HG03108 (cell line): ENCODE measurements around the gene KRR1.
"Not testable (repeated sequence)": the region's sequence is repeated elsewhere in the genome, so short reads cannot be mapped to it uniquely, and the experiment has no call there.

ENCODE experiments used
- ATAC-seq: cut with Tn5 transposase; IDR thresholded peaks from one replicate; pipeline ENCODE4 v1.9.1; 2021; ENCODE audit warnings: moderate library complexity; ENCODE audit not compliant: unreplicated experiment

The KRR1 gene

DNA sequence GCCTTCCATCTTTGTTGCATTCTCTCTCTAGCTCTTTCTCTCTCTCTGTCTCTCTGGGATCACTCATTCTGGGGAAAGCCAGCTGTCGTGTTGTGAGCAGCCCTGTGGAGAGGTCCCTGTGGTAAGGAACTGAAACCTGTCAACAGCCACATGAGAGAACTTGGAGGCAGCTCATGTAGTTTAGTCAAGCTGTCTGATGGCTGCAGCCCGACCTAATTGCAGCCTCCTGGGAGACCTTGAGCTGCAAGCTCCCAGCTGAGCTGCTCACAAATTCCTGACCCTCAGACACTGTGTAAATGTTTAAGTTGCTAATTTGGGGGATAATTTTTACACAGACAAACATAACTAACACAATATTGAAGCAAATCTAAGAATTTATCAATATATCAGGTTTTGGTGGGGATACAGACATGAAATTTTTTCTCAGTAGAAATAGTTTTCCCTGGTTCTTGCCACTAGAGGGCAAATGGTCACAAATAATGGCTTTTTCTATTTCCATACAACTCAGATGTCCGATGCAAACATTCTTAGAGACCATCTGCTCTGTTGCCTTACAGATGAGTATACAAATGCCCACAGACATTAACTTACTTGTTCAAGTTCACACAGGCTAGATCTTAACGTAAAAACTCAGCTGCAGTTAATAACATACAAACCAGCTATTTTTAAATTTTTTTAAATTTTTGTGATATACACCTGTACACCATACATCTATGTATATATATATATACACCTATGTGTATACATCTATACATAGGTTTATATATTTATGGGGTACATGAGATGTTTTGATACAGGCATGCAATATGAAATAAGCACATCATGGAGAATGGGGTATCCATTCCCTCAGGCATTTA is 15.5 kb upstream of the KRR1 start:
- ATAC-seq = peak; percentile 94

DNA sequence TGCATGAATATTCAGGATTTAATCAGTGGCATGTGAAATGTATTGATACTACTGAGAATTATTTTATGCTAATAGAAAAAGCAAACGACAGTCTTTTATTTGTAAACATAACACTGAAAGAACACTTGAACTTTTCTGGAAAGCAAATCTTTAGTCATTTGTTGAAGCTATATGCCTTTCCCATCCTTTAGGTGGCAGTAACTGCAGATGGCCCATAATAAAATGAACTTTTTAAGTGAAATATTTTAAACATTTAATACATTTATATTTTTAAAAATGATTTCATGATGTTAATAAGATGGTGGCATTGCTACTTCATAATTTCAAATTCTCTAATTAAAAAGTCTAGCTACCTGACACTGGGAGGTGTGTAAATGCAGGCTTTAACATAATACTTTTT is 13.9 kb upstream of the KRR1 start:
- no peak for ATAC-seq

DNA sequence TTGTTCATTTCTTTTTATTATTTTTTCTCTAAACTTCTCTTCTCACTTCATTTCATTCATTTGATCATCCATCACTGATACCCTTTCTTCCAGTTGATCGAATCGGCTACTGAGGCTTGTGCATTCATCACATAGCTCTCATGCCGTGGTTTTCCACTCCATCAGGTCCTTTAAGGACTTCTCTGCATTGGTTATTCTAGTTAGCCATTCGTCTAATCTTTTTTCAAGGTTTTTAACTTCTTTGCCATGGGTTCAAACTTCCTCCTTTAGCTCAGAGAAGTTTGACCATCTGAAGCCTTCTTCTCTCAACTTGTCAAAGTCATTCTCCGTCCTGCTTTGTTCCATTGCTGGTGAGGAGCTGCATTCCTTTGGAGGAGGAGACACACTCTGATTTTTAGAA is 10.7 kb upstream of the KRR1 start:
- ATAC-seq = not testable (repeated sequence)

DNA sequence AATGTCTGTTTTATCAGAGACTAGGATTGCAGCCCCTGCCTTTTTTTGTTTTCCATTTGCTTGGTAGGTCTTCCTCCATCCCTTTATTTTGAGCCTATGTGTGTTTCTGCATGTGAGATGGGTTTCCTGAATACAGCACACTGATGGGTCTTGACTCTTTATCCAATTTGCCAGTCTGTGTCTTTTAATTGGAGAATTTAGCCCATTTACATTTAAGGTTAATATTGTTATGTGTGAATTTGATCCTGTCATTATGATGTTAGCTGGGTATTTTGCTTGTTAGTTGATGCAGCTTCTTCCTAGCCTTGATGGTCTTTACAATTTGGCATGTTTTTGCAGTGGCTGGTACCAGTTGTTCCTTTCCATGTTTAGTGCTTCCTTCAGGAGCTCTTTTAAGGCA is 9.8 kb upstream of the KRR1 start:
- not testable (repeated sequence) for ATAC-seq

DNA sequence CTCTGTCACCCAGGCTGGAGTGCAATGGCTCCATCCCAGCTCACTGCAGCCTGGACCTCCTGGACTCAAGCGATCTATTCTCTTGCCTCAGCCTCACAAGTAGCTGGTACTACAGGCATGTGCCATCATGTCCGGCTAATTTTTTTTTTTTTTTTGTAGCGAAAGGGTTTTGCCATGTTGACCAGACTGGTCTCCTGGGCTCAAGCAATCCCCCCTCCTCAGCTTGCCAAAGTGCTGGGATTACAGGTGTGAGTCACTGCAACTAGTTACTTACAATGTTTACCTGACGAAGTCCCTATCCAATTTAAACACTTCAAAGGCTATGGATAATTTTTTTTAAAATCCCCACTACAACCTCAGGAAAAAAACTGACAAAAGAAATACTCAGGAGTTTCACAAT is 1.8 kb downstream of the KRR1 start:
- no peak for ATAC-seq

DNA sequence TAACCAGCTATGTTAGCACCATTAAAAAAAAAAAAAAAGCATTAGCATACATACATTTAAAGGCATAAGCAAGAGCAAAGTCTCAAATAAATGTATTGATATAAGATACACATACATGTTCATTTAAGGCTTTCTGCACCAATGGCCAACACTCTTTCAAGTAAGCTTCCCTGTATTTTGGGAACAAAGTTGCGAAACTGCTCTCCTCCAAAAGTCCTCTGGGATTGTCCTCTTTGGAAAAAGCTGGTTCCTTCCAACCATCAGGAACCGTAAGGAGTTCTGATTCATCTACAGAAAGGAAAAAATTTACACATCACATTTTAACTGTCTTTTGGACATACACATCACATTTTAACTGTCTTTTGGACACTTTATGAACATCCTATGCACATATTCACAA is 3.2 kb downstream of the KRR1 start:
- ATAC-seq = no peak

DNA sequence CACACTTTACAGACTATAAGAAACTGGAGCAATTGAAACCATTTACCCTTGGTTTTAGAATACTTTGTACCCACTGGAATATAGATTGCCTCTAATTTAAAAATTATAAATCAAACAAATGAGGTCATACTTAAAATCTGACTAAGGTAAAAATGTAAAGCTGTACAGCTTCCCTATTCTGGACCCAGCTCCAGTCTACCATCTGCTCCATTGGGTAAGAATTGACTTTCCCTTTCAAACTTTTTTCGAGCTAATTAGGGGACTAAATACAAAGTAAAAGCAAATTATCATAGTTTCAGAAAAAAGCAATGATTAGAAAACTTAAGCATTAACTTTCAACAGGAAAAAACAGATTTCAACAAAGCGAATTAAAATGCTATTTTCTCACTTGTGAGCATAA is 4.3 kb downstream of the KRR1 start:
- ATAC-seq = no peak

DNA sequence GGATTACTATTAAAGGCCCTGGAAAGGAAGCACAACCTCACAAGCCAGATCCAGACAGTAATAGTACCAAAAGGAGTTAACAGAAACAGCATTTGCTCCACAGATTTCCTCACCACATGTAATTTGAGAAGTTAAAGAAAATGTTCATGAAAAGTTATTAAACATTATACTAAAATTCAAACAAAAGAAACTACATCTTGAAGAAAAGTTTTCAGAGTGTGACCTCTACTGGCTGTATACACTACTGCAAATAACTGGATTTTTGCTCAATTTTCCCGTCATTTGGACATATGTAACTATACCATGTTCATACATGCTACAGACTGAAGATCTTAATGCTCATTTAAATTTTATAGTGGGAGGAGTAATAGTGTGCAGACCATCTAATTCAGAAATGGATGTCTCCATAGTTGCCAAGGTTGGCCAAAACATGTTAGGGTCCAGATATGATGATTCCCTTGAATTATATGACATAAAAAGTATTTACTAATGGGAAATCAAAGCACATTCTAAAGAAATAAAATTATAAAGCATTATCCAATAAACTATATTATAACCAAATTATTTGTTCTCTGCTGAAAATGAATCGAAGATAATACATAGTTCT is 5.6 kb downstream of the KRR1 start:
- no peak for ATAC-seq

DNA sequence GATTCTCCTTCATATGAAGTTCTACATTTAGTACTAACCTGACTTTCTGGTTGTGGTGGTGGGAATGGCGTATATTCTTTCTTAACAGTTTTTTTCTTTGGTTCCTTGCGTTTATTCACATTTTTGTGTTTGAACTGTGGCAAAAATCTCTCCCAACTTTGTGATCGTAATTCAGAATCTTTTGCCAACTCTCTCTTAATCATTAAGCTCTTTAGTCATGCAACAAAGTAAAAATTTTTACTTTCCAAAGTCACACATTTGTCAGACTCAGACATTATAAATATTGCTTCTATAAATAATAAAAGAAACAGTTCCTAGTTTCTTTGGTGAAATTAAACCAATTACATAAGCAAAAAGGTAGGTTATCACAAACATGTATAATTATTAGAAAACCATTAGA is 7.5 kb downstream of the KRR1 start:
- no peak for ATAC-seq

DNA sequence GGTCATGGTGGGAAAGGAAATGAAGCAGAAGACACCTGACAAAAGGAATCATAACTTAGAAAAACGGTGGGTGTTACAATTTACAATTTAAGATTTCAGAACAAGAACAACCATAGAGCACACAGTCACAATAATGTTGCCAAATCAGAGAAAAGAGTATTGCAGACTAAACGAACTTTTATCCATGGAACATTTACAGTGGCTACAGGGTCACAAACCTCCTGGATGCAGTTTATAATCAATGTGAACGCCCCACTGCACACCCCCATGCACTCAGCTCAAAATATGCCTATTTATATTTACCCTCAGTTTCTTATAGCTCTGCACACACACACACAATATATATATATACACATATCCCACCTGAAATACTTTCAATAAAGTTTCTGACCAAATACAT is 8.0 kb downstream of the KRR1 start:
- no peak for ATAC-seq

DNA sequence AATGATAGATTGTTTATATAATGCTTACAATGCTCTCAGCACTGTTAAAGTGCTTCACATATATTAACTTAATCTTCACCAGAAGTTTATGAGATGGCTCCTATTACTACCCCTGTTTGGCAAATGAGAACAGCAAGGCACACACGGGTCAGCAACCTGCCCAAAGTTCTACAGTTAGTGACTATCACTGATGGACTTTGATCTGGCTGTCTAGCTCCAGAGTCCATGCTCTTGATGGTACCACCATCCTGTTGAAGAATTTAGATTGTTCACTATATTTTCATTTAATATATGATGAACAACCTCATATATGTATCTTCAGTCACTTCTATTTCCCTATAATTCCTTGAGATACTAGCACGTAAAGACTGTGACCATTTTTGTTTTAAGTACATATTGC is 20.2 kb downstream of the KRR1 start:
- no peak for ATAC-seq

DNA sequence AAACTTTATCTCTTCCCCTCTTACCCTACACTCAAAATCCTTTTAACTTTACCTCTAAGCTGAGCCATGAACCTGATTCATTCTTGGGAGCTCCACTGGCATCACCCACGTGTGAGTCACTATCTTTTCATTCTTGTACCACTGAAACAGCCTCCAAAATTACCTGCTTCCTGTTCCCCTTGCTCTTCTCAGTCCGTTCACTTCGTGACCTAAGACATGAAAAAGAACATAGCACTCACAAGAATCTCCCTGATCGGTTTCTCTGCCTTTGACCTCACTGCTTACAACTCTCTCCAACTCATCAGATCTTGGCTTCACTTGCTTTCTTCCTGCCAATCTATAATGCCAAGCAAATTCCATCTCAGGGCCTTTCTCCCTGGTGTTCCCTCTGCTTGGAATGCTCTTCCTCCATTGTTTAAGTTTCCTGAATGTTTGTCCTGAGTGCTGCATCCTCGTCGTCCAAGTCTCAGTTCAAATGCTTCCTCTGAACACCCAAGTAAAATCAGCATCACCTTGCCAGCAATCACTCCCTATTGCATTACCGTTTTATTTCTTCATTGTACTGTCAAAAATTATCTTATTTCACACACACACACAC is 21.7 kb downstream of the KRR1 start:
- ATAC-seq = peak; percentile 56

DNA sequence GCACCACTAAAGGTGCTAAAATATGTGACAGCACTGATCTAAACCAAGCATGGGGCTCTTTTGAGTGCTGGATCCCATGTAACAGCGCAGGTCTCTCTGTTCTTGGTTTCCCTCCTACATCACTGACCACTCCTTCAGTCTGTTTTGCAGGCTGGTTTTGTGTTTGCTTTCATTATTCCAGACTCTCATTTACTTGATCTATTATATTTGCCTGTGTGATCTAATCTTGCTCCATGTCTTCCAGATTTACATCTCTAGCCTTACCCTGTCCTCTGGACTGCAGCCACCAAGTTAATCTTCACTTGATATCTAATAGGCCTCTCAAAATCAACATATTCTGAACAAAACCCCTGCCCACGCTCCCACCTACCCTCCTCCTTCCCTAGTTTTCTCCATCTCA is 22.2 kb downstream of the KRR1 start:
- ATAC-seq = peak; percentile 1

DNA sequence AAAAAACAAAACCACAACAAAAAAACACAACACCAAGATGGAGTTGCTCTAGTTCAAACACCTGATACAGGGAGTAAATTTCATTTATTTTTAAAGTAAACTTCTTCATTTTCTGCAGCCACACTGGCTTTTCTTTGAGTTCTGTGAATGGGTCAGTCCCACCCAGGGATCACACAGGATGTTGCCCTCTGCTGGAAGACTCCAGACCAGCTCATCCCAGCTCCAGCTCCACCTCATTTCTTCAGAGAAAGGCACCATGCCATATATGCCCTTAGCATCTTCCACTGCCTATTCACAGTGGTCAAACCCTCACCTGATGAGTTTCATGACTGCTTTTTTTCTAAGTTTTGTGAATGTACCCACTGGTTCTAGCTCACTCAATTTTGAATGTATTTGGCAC is 22.9 kb downstream of the KRR1 start:
- ATAC-seq = no peak

DNA sequence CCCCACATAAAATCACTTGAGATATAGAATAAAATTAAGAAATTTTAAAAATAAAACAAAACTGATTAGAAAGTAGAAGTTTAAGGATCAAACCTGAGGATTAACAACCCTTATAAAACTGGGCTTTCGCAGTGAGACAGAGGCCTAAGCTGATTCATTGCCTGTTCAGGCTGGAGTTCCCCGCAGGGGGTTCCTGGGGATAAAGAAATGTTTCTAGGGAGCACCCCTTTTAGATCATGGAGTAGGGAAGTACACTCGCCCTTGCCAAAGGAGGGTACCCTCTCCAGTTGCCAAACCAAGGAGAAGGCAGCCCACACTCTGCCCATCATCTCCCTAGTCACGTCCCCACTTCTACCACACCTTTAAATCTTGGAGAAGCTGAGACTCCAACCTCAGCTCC is 24.1 kb downstream of the KRR1 start:
- ATAC-seq = no peak

DNA sequence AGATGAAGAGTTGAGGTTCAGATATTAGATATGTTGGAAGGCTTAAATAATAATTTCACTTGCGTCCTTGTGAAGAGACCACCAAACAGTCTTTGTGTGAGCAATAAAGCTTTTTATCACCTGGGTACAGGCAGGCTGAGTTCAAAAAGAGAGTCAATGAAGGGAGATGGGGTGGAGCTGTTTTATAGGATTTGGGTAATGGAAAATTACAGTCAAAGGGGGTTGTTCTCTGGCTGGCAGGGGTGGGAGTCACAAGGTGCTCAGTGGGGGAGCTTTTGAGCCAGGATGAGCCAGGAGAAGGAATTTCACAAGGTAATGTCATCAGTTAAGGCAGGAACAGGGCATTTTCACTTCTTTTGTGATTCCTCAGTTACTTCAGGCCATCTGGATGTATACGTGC is 27.0 kb downstream of the KRR1 start:
- ATAC-seq = not testable (repeated sequence)

DNA sequence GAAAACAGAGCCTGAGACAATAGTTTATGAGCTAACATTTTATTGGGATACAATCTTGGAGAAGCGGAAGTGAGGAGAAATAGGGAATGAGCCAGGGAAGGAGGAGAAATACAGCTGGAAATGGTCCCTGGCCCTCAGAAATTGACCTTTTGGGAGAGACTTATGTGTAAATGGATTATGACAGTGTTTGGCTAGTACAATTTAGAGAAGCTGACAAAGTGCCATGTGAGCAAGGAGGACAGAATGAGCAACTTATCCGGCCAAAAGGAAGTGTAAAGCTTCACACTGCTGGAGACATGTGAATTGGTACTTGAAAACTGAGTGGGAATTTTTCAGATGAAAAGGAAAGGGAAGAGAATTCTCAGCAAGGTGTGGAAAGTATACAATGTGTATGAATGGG is 28.0 kb downstream of the KRR1 start:
- no peak for ATAC-seq

DNA sequence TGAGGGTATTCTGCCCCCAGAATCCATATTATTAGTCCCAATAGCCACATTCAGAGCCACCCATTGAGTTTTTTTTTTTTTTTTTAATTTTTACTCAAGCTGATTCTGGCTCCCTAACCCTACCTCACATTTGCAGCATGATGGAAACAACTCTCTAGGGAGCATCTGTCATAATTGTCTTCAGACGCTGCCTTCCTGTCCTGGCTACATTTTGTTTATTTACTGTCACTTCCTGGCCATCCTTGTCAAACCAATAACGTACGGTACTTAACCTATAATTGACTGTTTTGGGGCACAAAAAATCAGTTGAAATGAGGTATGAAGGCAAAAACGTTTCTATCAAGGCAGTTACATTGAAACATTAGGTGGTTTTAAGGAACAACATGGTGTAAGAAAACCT is 28.8 kb downstream of the KRR1 start:
- no peak for ATAC-seq

DNA sequence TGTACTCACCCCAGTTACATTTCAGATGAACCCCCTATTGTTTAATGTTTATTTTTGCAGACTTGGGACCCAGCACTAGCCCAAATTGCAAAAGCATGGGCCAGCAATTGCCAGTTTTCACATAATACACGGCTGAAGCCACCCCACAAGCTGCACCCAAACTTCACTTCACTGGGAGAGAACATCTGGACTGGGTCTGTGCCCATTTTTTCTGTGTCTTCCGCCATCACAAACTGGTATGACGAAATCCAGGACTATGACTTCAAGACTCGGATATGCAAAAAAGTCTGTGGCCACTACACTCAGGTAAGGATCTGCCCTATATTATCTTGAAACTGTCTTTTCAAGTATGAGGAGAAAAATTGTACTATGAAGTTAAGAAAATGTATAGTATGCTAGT is 29.6 kb downstream of the KRR1 start:
- no peak for ATAC-seq

DNA sequence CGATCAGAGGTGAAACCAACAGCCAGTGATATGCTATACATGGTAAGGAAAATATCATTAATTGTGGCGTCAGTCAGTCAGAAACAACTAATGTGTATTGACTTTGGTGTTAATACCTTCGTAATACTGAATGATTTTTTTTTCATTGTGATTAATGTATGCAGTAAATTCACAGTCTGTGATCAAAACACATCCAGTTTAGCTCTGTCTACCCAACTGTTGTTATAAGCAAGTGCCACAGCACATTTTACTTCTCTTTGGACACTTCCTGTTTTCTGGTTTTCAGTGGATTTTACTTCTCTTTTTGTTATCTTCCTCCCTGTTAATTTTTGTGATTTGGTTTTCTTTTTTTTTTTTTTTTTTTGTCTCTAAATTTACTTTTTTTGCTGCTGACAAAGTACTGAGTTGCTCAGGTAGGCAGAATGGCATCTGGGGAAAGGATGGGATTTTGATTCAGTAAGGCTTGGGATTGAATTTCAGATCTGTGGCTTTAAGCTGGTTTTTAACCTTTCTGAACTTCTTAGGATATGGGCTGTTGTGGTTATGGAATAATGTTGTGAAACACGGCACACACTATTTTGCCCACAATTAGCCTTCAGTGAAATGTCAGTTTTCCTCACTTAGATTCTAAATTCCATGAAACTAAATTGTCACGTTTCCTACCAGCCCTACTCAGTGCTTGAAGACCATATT is 30.2 kb downstream of the KRR1 start:
- ATAC-seq = peak; percentile 17

DNA sequence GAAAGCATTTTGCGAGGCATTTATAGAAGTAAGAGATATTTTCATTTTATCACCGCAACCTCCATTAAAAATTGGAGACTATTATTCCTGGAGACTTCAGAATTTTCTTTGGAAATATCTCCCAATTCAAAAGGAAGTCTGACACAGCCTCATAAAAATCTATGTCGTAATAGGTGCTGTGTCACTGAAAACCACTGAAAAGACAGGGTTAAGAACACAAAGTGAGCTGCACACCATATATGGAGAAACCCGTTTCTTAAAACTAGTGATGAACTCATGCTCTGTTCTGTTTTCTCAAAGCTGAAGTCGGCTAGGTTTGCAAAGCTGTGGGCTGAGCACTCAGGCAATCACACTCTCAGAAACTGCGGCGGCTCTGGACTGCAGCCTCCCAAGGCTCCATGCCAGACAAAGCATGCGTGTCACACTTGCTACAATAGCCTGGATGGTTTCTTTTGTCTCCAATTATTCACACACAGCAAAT is 30.9 kb downstream of the KRR1 start, which contains the start of gene GLIPR1:
Gene GLIPR1 (plus strand): TSS at position 287 of the 481 bp plus-strand sequence. CDS start 126 bp downstream, at position 413.
- ATAC-seq = peak; percentile 84
